NOMO-1 (cell line): ENCODE measurements around the gene TWF2.
A peak's percentile ranks its signal among the peaks of the same experiment; 100 is the strongest.

Source experiments
- DNase-seq, 2 experiments: peaks; one replicate each; lab custom pipeline; 2025; ENCODE audit not compliant: unreplicated experiment in 2 of 2; lab: John Stamatoyannopoulos, UW

The TWF2 gene

GRCh38 chr3:52240059-52240885 lies 1.3 kb upstream of the TWF2 start:
- DNase-seq = peak in 1 of 2 experiments; percentile 16

- DNase-seq = no peak
Measured at GRCh38 chr3:52238193-52238760, 681 bp downstream of the TWF2 start.

GRCh38 chr3:52237657-52238172 lies 1.2 kb downstream of the TWF2 start:
- peak in 1 of 2 experiments; percentile 42 for DNase-seq

GRCh38 chr3:52237006-52237656 lies 1.8 kb downstream of the TWF2 start:
- no peak for DNase-seq

GRCh38 chr3:52236424-52236886 lies 2.5 kb downstream of the TWF2 start:
- no peak for DNase-seq

GRCh38 chr3:52234516-52235447 lies 4.2 kb downstream of the TWF2 start:
- no peak for DNase-seq

- no peak for DNase-seq
Measured at GRCh38 chr3:52233968-52234367, 5.0 kb downstream of the TWF2 start.

- no peak for DNase-seq
Measured at GRCh38 chr3:52233108-52233591, 5.8 kb downstream of the TWF2 start.

GRCh38 chr3:52232279-52233107 lies 6.5 kb downstream of the TWF2 start:
- DNase-seq = no peak

- DNase-seq = peak; percentile 35 to 49
Measured at GRCh38 chr3:52231502-52232278, 7.3 kb downstream of the TWF2 start.

GRCh38 chr3:52230889-52231499 lies 8.0 kb downstream of the TWF2 start:
- no peak for DNase-seq

- no peak for DNase-seq
Measured at GRCh38 chr3:52230461-52230860, 8.5 kb downstream of the TWF2 start.

- DNase-seq = no peak
Measured at GRCh38 chr3:52229656-52230055, 9.3 kb downstream of the TWF2 start.

- DNase-seq = no peak
Measured at GRCh38 chr3:52228751-52229291, 10.1 kb downstream of the TWF2 start.

GRCh38 chr3:52228266-52228665 lies 10.7 kb downstream of the TWF2 start:
- DNase-seq = no peak

- DNase-seq = no peak
Measured at GRCh38 chr3:52227766-52228165, 11.2 kb downstream of the TWF2 start.

GRCh38 chr3:52227117-52227516 lies 11.8 kb downstream of the TWF2 start:
- no peak for DNase-seq

GRCh38 chr3:52226229-52226817 lies 12.6 kb downstream of the TWF2 start:
- no peak for DNase-seq
